DOHH2 (cell line): ENCODE results near the gene MAGI3.

Experiments
- CTCF ChIP-seq: fragments of 200-600 bp; sonication (generic); IDR thresholded peaks from one replicate; pipeline ENCODE4 v1.5.1; 2014; ENCODE audit warnings: antibody characterized with exemption, mild to moderate bottlenecking, low read depth, low read length; ENCODE audit not compliant: poor library complexity, severe bottlenecking
- EZH2phosphoT487 ChIP-seq: fragments of 200-600 bp; sonication (generic); IDR thresholded peaks from 2 replicates; pipeline ENCODE4 v1.6.1; 2017; ENCODE audit warnings: borderline replicate concordance, mild to moderate bottlenecking, antibody characterized with exemption, low read length, moderate library complexity, mixed read lengths

- TF ChIP-seq CTCF (no peak), EZH2phosphoT487 (no peak)
These were observed 47.4 kb downstream of the MAGI3 start for GRCh38 chr1:113437554-113438341.
